Ascending aorta (tissue), 2 donors: ENCODE measurements around the gene CLSTN2. TPM values are rescaled to one million over a fixed set of nuclear protein-coding genes. Genes with fewer than 3 reads are reported as not detected.

ENCODE experiments used
- DNase-seq, 2 donors: peaks; one replicate each; pipeline ENCODE4 v3.0.0-alpha.2; 2019; ENCODE audit warnings: low spot score in 2 of 2
- H3K27ac ChIP-seq, 2 donors: fragments of 200-600 bp; sonication (generic); one replicate each; pipeline ENCODE4 v1.5.1; 2016 to 2017; ENCODE audit warnings: mild to moderate bottlenecking in 1 of 2
- H3K27me3 ChIP-seq: fragments of 200-600 bp; sonication (generic); one replicate; pipeline ENCODE4 v1.5.1; 2017
- H3K36me3 ChIP-seq, 2 donors: fragments of 200-600 bp; sonication (generic); one replicate each; pipeline ENCODE4 v1.5.1; 2016
- H3K4me1 ChIP-seq, 2 donors: fragments of 200-600 bp; sonication (generic); one replicate each; pipeline ENCODE4 v1.5.1; 2016 to 2017; ENCODE audit warnings: mild to moderate bottlenecking in 1 of 2
- H3K4me3 ChIP-seq, 2 donors: fragments of 200-600 bp; sonication (generic); one replicate each; pipeline ENCODE4 v1.5.1; 2016 to 2017; ENCODE audit warnings: mild to moderate bottlenecking in 1 of 2
- H3K9me3 ChIP-seq, 2 donors: fragments of 200-600 bp; sonication (generic); one replicate each; pipeline ENCODE4 v1.5.1; 2016
- intact Hi-C: fragments of 100-400 bp; cut with DNase I; formaldehyde crosslinking; loops from one replicate; pipeline ENCODE4 v1.15.1; 2023
- total RNA-seq: library from RNA; depleted of rRNA; stranded (reverse); fragments of >200 nt; gene quantifications from one replicate; pipeline ENCODE4 v1.1.0, GENCODE V29; 2016
- TF ChIP-seq, protein P1 (sequence below), 3 experiments: fragments of 200-600 bp in 2 of 3; fragments of 450-650 bp in 1 of 3; sonication (generic) in 2 of 3; IDR thresholded peaks; one replicate each; pipeline ENCODE4 v1.5.1; 2016 to 2019; ENCODE audit warnings: antibody characterized with exemption in 3 of 3, mild to moderate bottlenecking in 1 of 3, moderate library complexity in 1 of 3

The CLSTN2 gene
- total RNA-seq, 1 donor from 2014 or later = 65.8 TPM

DNA sequence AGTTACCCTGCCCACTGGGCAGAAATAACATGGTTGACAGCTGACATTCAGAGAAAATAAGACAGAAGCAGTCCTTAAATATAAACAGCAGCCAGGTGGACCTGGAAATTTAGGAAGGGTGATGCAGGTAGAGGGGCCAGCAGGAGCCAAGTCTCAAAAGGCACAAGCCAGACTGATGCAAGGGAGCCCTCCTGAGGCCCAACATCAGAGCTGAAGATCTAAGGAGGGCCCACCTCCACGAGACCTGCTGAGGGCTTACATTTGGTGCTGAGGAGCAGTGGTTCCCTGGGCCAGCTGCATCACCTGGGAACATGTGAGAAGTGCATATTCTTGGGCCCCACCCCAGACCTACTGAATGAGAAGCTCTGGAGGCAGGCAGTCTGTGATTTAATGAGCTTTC lies 637.3 kb downstream of the CLSTN2 start:
- H3K4me1 ChIP-seq = no peaks in the 10 kb centered on the region
- no peak overlapping the region for H3K4me3 ChIP-seq
- no peaks in the 10 kb centered on the region for H3K9me3 ChIP-seq
- intact Hi-C loops = no loop called here
- no peaks in the 10 kb centered on the region for H3K27me3 ChIP-seq
- H3K36me3 ChIP-seq = no peaks in the 10 kb centered on the region
- H3K27ac ChIP-seq = no peak overlapping the region
- TF ChIP-seq, protein P1, sequence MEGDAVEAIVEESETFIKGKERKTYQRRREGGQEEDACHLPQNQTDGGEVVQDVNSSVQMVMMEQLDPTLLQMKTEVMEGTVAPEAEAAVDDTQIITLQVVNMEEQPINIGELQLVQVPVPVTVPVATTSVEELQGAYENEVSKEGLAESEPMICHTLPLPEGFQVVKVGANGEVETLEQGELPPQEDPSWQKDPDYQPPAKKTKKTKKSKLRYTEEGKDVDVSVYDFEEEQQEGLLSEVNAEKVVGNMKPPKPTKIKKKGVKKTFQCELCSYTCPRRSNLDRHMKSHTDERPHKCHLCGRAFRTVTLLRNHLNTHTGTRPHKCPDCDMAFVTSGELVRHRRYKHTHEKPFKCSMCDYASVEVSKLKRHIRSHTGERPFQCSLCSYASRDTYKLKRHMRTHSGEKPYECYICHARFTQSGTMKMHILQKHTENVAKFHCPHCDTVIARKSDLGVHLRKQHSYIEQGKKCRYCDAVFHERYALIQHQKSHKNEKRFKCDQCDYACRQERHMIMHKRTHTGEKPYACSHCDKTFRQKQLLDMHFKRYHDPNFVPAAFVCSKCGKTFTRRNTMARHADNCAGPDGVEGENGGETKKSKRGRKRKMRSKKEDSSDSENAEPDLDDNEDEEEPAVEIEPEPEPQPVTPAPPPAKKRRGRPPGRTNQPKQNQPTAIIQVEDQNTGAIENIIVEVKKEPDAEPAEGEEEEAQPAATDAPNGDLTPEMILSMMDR (IDR thresholded peaks at IDR 0.05) = no peak
- DNase-seq = no peak

DNA sequence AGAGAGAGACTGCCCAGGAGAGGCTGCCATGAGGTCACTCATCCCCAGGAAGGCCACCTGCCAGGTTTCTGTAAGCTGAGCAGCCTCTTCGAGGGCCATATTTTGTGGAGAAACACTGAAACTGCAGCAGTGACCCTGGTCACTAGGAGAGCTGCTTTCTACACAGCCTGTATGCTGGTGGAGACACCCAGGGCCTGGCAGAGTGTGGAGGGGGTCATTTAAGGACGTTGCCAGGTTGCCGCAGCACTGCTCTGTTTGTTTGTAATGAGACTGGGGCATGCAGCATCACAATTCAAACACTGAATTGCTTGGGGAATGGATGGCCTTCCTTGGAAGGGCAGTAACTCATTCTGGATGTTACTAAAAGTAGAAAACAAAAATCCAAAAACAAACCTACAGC lies 638.0 kb downstream of the CLSTN2 start:
- TF ChIP-seq, protein P1 (IDR thresholded peaks at IDR 0.05) = no peak
- intact Hi-C loops = no loop called here
- no peaks in the 10 kb centered on the region for H3K9me3 ChIP-seq

DNA sequence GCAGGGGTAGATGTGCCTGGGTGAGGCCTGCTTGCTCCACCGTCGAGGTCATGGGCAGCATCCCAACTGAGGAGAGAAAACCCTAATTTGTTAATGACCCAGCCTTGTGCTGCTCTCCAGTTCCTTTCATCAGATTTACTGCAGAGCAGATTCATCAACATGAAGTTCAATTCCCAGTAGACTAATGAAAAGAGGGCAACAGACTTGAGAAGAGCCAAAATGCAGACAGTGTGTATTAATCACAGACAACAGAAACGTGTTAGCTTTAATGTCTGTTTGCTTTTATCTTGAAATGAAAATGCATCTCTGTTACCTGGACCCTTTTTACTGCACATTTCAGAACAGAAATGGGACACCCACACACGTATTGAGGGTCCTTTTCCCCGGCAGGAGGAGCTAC lies 639.4 kb downstream of the CLSTN2 start:
- Histone ChIP-seq H3K36me3 (no peaks in the 10 kb centered on the region), H3K27ac (no peak overlapping the region), H3K4me3 (no peak overlapping the region), H3K9me3 (no peaks in the 10 kb centered on the region), H3K27me3 (no peaks in the 10 kb centered on the region), H3K4me1 (no peaks in the 10 kb centered on the region)
- DNase-seq = no peak
- TF ChIP-seq, protein P1 (IDR thresholded peaks at IDR 0.05) = no peak
- intact Hi-C loops = no loop called here

More for the DNA sequence above, 638.0 kb downstream of the CLSTN2 start:
- Histone ChIP-seq H3K27ac (no peak overlapping the region), H3K4me3 (no peak overlapping the region), H3K27me3 (no peaks in the 10 kb centered on the region), H3K4me1 (no peaks in the 10 kb centered on the region), H3K36me3 (no peaks in the 10 kb centered on the region)
- DNase-seq = no peak

DNA sequence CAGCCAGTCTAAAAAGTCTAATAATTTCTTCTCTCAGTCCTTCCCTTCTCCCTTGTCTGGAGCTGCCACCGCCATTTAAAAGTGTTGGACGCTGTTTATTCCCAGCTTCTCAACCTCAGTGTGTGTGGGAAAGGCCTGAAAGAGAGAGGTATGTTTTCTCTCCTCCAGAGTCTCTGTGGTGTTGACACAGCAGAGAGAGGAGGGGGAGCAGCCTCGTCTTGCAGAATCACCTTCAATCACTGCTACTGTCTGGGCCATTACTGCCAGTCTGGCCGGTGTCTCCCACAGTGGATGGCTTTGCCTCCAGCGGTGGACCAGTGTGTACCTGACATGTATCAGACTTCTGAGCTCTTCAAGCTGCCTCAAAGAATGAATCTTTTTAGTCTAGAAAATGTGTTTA lies 641.5 kb downstream of the CLSTN2 start:
- Histone ChIP-seq H3K4me3 (no peak overlapping the region), H3K36me3 (no peaks in the 10 kb centered on the region), H3K27ac (no peak overlapping the region), H3K9me3 (no peaks in the 10 kb centered on the region), H3K27me3 (no peaks in the 10 kb centered on the region), H3K4me1 (no peaks in the 10 kb centered on the region)
- intact Hi-C loops = no loop called here
- no peak for DNase-seq
- TF ChIP-seq, protein P1 (IDR thresholded peaks at IDR 0.05) = no peak

DNA sequence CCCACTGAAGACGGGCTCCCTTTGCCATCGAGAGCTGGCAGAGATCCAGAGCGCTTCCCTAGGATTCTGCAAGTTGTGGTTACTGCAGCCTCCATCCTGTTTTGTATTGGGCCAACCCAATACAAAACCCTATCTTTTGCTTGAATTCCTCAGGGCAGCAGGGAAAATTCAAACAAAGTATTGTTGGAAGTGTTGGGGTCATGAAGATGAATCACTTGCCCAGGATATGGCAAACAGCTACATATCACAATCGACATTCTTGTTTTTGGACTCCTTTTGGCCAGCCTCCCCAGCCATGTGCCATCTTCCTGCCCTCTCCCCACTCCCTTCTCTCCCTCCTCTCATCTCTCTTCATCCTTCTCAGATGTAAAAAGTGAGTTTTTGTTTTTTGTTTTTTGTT lies 642.9 kb downstream of the CLSTN2 start:
- DNase-seq = no peak

More for the DNA sequence above, 642.9 kb downstream of the CLSTN2 start:
- TF ChIP-seq, protein P1 (IDR thresholded peaks at IDR 0.05) = no peak
- H3K9me3 ChIP-seq = no peaks in the 10 kb centered on the region
- intact Hi-C loops = no loop called here
- no peaks in the 10 kb centered on the region for H3K4me1 ChIP-seq
- H3K27ac ChIP-seq = no peak overlapping the region
- no peaks in the 10 kb centered on the region for H3K36me3 ChIP-seq
- no peak overlapping the region for H3K4me3 ChIP-seq
- no peaks in the 10 kb centered on the region for H3K27me3 ChIP-seq
